HG03571 (cell line): Measurements from ENCODE around the gene BLCAP.
"Not testable (repeated sequence)": the region's sequence is repeated elsewhere in the genome, so short reads cannot be mapped to it uniquely, and the experiment has no call there.

Source experiments
- ATAC-seq: cut with Tn5 transposase; IDR thresholded peaks from one replicate; pipeline ENCODE4 v1.9.1; 2021; ENCODE audit not compliant: unreplicated experiment

BLCAP gene

GRCh38 chr20:37527638-37528445 lies at the start of gene BLCAP:
Gene BLCAP, minus strand, starts transcription at chr20:37527876. Its CDS starts 8,702 bp downstream, at chr20:37519174.
- peak; percentile 59 for ATAC-seq

GRCh38 chr20:37577436-37577835 lies 49.8 kb upstream of the BLCAP start:
- not testable (repeated sequence) for ATAC-seq

GRCh38 chr20:37576911-37577310 lies 49.2 kb upstream of the BLCAP start:
- ATAC-seq: no peak

- no peak for ATAC-seq
These were observed 48.2 kb upstream of the BLCAP start for GRCh38 chr20:37575884-37576283.

GRCh38 chr20:37574199-37574890 lies 46.7 kb upstream of the BLCAP start:
- no peak for ATAC-seq

GRCh38 chr20:37573626-37574198 lies 46.0 kb upstream of the BLCAP start:
- ATAC-seq: no peak

GRCh38 chr20:37571033-37571432 lies 43.4 kb upstream of the BLCAP start:
- no peak for ATAC-seq

- ATAC-seq: no peak
These were observed 42.7 kb upstream of the BLCAP start for GRCh38 chr20:37570419-37570818.

GRCh38 chr20:37567671-37568588 lies 40.3 kb upstream of the BLCAP start:
- no peak for ATAC-seq

GRCh38 chr20:37567331-37567665 lies 39.6 kb upstream of the BLCAP start:
- ATAC-seq: no peak

- no peak for ATAC-seq
These were observed 39.1 kb upstream of the BLCAP start for GRCh38 chr20:37566590-37567330.

GRCh38 chr20:37565134-37565811 lies 37.6 kb upstream of the BLCAP start:
- ATAC-seq: no peak

GRCh38 chr20:37564388-37565133 lies 36.9 kb upstream of the BLCAP start:
- ATAC-seq: no peak

GRCh38 chr20:37564016-37564387 lies 36.3 kb upstream of the BLCAP start:
- no peak for ATAC-seq

- ATAC-seq: no peak
These were observed 35.2 kb upstream of the BLCAP start for GRCh38 chr20:37562695-37563480.

- no peak for ATAC-seq
These were observed 33.0 kb upstream of the BLCAP start for GRCh38 chr20:37560629-37561028.

- ATAC-seq: no peak
These were observed 31.8 kb upstream of the BLCAP start for GRCh38 chr20:37559312-37560027.

- ATAC-seq: no peak
These were observed 31.1 kb upstream of the BLCAP start for GRCh38 chr20:37558779-37559178.
